Measurements from ENCODE around the gene DHRSX.
"Not testable (repeated sequence)": the region's sequence is repeated elsewhere in the genome, so short reads cannot be mapped to it uniquely, and the experiment has no call there.

DHRSX gene

GRCh38 chrX:2471641-2472040, 29.1 kb downstream of the DHRSX start:
- no peak for DNase-seq

- DNase-seq, result not testable (repeated sequence)
These were observed 29.6 kb downstream of the DHRSX start for GRCh38 chrX:2471126-2471525.

GRCh38 chrX:2469852-2470251, 30.9 kb downstream of the DHRSX start:
- DNase-seq, result not testable (repeated sequence)

- no peak for DNase-seq
These were observed 31.5 kb downstream of the DHRSX start for GRCh38 chrX:2469196-2469685.

- DNase-seq, result no peak
These were observed 32.2 kb downstream of the DHRSX start for GRCh38 chrX:2468261-2469195.

- DNase-seq, result no peak
These were observed 33.7 kb downstream of the DHRSX start for GRCh38 chrX:2466876-2467656.

GRCh38 chrX:2464677-2465166, 36.1 kb downstream of the DHRSX start:
- no peak for DNase-seq

- DNase-seq, result no peak
These were observed 36.7 kb downstream of the DHRSX start for GRCh38 chrX:2463973-2464676.

GRCh38 chrX:2463481-2463880, 37.3 kb downstream of the DHRSX start:
- DNase-seq, result not testable (repeated sequence)

GRCh38 chrX:2462780-2463179, 38.0 kb downstream of the DHRSX start:
- no peak for DNase-seq

- DNase-seq, result no peak
These were observed 38.7 kb downstream of the DHRSX start for GRCh38 chrX:2462074-2462473.

- no peak for DNase-seq
These were observed 39.1 kb downstream of the DHRSX start for GRCh38 chrX:2461711-2462016.

GRCh38 chrX:2460821-2461710, 39.7 kb downstream of the DHRSX start:
- not testable (repeated sequence) for DNase-seq

GRCh38 chrX:2460048-2460447, 40.7 kb downstream of the DHRSX start:
- DNase-seq, result not testable (repeated sequence)

GRCh38 chrX:2458309-2458708, 42.5 kb downstream of the DHRSX start:
- DNase-seq, result no peak

GRCh38 chrX:2457289-2458133, 43.3 kb downstream of the DHRSX start:
- DNase-seq, result no peak

GRCh38 chrX:2456091-2456490, 44.7 kb downstream of the DHRSX start:
- DNase-seq, result not testable (repeated sequence)

- DNase-seq, result not testable (repeated sequence)
These were observed 46.2 kb downstream of the DHRSX start for GRCh38 chrX:2454620-2455019.

GRCh38 chrX:2452799-2453198, 48.0 kb downstream of the DHRSX start:
- no peak for DNase-seq

GRCh38 chrX:2452317-2452784, 48.4 kb downstream of the DHRSX start:
- DNase-seq, result no peak
